Right renal pelvis (tissue), 4 donors: Measurements from ENCODE around the gene NEU4. TPM values are rescaled to one million over a fixed set of nuclear protein-coding genes. Genes with fewer than 3 reads are reported as not detected.
"Not testable (repeated sequence)": the region's sequence is repeated elsewhere in the genome, so short reads cannot be mapped to it uniquely, and the experiment has no call there.

Experiments
- DNase-seq, 4 donors: peaks; one replicate each; pipeline ENCODE4 v3.0.0-alpha.2; 2013; ENCODE audit warnings: low read depth in 4 of 4, low spot score in 3 of 4, missing footprints in 1 of 4
- polyA plus RNA-seq, 4 donors: library from polyadenylated mRNA; unstranded; fragments of 120-200 nt; gene quantifications; one replicate each; pipeline ENCODE4 v1.2.1, GENCODE V29; 2013; ENCODE audit not compliant: insufficient read length in 4 of 4

NEU4 gene
- polyA plus RNA-seq, 4 donors, result 1.1 to 1.8 (median 1.6) TPM

- no peak for DNase-seq
Measured at GRCh38 chr2:241811952-241812729, 3.1 kb downstream of the NEU4 start.

- DNase-seq, result no peak
Measured at GRCh38 chr2:241812730-241813643, 4.0 kb downstream of the NEU4 start.

GRCh38 chr2:241813644-241814392 lies 4.8 kb downstream of the NEU4 start:
- DNase-seq, result no peak

DNA sequence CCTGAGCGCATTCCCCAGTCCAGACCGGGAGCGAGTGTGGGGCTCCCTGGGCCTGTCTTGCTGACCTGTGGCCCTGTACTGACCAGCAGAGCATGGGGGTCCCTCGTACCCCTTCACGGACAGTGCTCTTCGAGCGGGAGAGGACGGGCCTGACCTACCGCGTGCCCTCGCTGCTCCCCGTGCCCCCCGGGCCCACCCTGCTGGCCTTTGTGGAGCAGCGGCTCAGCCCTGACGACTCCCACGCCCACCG lies 5.3 kb downstream of the NEU4 start:
- DNase-seq, result no peak

- DNase-seq, result no peak
Measured at GRCh38 chr2:241814643-241815476, 5.9 kb downstream of the NEU4 start.

GRCh38 chr2:241815477-241816430 lies 6.8 kb downstream of the NEU4 start:
- no peak for DNase-seq

- DNase-seq, result no peak
Measured at GRCh38 chr2:241816431-241817121, 7.6 kb downstream of the NEU4 start.

DNA sequence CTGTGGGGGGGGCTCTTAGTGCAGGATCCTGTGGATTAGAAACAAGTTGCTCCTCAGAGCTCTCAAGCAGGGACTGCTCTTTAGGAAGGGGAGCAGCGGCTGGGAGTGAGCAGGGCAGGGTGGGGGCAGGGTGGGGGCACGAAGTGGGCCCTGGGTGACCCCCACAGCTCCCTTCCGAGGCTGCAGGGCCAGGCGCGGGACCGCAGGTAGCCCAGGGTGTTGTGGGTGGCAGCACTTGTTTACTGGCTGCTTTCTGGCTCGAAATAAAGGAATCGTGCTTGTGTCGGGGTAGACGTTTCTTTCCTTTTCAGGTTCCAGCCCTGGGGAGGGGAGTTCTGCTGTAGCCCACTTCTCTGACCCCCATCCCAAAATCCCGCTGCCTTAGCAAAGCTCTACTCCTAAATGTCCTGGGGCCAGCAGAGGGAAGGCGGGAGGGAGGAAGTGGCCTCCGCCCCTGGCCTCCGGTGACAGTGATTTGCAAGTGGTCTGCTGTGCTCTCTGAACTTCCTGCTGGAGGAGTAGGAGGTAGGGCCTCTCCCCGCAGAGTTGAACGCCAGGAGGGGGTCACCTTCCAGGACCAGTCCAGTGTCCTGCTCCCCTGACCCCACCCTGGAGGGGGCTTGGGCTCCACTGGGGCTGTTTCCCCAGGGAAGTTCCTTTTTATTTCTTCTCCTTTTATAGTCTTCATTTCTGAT lies 8.3 kb downstream of the NEU4 start:
- no peak for DNase-seq

DNA sequence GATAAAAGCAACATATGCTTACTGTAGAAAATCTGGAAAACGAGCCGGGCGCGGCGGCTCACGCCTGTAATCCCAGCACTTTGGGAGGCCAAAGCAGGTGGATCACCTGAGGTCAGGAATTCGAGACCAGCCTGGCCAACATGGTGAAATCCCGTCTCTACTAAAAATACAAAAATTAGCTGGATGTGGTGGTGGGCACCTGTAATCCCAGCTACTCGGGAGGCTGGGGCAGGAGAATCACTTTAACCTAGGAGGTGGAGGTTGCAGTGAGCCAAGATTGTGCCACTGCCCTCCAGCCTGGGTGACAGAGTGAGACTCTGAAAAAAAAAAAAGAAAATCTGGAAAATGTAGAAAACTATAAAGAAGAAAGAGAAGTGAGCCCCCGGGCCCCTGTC lies 8.8 kb downstream of the NEU4 start:
- DNase-seq, result not testable (repeated sequence)

DNA sequence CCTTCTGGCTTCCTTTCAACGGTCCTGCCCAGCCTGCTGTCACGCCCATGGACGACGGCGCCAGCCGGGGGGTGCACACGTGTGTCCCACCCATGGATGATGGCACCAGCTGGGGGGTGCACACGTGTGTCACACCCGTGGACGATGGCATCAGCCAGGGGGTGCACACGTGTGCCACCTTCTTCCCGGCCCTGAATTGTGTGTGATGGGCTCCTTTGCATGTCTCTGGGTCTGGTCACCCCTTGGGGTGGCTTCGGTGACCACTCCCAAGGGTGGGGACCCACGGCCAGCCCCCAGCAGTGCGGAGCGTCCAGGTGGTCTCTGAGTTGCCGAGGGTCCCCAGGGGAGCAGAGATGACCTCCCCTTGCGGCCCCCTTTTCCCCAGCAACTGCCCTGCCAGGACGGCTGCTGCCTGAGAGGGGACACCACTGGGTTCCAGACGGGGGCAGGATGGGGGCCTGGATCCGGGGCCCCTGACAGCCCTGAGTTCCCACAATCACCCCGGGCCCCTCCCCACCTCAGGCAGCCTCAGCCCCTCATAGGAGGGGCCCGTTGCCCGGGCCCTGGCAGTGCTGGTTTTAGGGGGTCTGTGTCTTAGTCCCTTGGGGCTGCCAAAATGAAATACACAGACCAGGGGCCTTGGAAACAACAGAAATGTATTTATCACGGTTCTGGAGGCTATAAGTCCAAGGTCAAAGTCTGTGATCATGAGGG lies 9.4 kb downstream of the NEU4 start:
- DNase-seq, result no peak

GRCh38 chr2:241818943-241819270 lies 9.9 kb downstream of the NEU4 start:
- DNase-seq, result no peak

DNA sequence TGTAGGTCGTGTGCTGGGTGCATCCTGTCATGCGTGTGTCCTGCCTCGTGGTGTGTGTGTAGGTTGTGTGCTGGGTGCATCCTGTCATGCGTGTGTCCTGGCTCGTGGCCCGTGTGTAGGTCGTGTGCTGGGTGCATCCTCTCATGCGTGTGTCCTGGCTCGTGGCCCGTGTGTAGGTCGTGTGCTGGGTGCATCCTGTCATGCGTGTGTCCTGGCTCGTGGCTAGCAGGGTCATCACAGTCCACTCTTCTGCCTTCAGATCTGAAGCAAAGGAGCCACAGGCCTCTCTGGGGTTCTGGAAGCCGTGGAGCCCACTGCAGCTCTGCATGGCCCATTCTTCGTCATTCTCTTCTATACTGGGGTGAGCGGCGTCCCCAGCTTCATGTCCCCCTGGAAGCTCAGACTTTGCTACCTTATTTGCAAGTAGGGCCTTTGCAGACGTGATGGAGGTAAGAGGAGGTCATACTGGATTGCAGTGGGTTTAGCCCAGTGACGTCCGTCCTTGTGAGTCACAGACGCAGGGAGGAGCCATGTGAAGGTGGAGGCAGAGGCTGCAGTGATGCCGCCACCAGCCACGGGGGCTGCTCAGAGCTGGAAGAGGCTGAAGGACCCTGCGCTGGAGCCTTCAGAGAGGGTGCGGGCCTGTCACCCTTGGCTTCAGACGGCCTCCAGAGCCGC lies 11.1 kb downstream of the NEU4 start:
- not testable (repeated sequence) for DNase-seq

DNA sequence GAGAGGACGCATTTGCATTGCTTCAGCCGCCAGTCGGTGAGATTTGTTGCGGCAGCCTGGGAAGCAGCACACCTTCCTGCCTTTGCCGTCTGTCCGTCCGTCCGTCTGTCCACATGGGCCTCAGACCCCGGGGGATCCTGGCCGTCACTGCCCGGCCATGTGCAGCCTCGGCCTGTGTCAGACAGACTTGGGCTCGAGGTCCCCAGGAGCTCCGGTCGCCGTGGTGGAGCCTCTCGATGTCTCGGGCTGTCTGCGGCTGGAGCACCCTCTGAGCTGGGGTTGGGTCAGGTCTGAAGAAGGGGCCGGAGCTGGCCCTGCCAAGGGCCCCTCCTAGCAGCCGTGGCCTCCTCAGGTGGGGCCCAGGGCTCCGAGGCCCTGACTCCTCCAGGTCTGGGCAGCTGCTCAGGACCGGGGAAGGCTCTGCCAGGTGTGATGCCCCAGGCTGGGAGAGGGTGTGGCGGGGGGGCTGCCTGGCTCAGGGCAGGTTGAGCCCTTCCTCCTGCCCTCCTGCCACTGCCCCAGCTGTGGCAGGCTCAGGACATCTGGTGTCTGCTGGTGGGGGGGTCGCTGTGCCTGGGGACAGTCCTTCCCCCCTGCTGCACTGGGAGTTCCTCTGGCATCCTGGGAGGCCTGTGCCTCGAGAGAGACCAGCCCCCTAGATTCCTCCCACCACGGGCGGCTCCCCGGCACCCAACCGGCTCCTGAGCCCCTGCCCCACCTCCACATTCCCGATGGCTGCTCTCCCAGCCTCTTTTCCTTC lies 11.8 kb downstream of the NEU4 start:
- no peak for DNase-seq

DNA sequence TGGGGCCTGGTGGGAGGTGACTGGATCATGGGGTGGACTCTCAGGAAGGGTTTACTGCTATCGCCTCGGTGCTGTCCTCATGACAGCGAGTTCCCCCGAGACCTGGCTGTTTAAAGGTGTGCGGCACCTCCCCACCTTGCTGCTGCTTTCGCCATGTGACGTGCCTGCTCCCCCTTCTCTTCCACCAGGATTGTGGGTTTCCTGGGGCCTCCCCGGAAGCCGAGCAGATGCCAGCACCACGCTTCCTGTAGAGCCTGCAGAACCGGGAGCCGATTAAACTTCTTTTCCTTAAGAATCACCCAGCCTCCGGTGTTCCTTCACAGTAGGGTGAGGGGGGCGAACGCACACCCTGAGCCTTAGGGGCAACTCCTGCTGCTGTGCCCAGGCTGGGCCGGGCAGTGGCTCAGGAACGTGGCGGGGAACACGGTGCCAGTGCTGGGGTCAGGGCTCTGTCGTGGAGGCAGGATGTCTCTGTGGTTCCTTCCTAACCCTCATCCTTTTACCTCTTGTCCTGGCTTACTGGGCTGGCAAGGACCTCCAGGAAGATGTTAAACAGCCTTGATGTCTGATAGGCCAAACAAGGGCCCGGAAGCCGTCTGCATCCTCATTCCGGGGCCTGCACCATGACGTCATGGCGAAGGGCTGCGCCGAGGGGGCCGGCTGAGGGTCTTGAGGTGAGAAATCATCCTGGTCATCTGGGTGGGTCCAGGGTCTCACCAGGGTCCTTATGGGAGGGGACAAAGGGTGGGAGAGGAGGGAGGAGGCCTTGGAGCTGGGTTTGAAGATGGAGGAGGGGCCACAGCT lies 12.7 kb downstream of the NEU4 start:
- DNase-seq, result no peak

DNA sequence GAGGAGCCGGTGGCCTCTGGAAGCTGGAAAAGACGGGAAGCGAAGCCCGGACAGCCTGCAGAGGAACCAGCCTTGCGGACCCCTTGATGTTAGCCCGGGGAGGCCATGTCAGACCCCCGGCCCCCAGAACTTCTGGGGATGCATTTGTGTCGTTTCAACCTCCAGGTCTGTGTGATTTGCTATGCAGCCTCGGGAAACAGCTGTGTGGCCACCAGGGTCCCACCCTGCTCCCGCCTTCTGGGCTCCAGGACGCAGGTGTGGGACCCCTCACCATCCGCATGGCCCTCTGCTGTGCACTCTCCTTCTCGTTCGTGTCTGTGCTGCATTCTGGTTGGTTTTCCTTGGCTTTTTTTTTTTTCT lies 13.3 kb downstream of the NEU4 start:
- DNase-seq, result no peak
